Lung microvascular endothelial cell (primary cell): ENCODE data around the gene LAG3. TPM values are rescaled to one million over a fixed set of nuclear protein-coding genes. Genes with fewer than 3 reads are reported as not detected.

ENCODE experiments used
- DNase-seq, 2 donors: peaks; one replicate each; pipeline versions ENCODE4 v3.0.0 to v3.0.0-alpha.2; 2010; ENCODE audit warnings: low read depth in 2 of 2
- total RNA-seq: library from RNA; depleted of rRNA; stranded (reverse); fragments of >200 nt; gene quantifications from 2 replicates; pipeline ENCODE4 v1.2.1, GENCODE V29; 2014

LAG3 gene
- total RNA-seq, 1 donor from 2014 or later: 0.20 TPM

DNA sequence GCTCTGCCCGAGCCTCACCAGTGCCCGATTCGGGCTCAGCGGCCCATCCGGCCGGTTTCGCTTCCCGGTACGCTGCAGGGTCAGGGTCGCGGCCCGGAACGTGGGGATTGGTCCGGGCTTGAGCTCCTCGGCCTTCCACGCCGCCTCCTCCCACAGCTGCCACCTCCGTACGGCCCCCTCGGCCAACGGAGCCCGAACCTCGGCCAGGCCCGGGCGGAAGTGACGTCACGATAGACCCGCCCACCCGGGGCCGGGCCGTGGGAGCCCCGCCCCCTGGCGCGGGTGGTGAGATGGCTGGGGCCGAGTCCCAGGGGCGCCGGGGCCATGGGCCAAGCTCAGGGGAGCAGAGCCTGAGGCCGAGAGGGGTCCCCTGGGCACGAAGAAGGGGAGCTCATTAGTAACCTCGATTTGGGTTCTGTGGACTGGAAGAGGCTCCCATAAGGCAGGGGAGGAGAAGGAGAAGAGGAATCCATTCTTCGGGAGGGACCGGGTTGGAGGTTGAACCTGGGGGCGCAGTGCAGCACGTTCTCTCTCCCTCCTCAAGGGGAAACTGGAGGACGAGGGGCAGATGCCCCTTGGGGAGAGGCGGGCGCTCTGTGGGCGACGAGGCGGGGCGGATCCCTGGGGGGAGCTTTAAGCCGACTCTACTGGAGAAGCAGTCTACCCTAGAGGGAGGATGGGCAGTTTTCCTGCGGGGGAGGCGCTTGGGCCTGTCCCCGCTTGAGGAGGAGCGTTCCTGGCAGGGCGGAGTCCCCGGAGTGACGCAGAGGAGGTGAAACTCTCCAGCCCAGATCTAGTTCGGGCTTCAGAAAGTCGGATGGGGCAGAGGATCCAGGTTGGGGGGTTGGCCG lies 19.2 kb upstream of the LAG3 start, which contains the start of gene MLF2:
TSS of gene MLF2 (minus strand) at position 221 of the 851 bp plus-strand sequence. CDS start 807 bp downstream, outside the sequence.
- peak; percentile 99 to 100 for DNase-seq

DNA sequence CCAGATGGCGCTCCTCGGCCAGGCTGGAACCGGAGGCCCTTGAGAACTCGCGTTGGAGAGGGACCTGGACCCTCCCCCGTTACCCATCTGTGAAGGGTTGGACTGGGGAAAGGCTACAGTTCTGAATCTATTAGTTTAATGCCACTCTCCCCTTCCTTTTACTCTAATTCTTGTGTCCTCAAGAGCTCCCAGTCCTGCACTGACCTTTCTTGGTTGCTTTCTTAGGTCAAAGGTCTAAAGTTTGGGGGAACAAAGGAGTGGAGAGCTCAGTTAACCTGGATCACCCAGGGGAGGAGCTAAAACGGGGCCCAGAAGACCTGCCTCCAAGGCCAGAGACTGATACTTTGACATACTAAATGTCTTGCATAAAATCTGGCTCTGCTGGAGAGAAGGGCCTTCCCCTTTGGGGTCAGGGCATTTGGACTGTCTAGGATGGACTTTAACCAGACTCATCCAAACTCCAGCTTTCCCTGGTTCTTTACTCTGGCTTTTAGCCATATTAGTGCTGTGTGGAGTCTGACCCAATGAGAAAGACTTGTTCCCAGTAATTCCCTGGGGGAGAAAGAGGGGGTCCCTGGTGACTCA lies 18.5 kb upstream of the LAG3 start:
- no peak for DNase-seq

GRCh38 chr12:6754411-6754810 lies 17.9 kb upstream of the LAG3 start:
- no peak for DNase-seq

- DNase-seq: no peak
Measured at GRCh38 chr12:6757028-6757690, 15.2 kb upstream of the LAG3 start.

DNA sequence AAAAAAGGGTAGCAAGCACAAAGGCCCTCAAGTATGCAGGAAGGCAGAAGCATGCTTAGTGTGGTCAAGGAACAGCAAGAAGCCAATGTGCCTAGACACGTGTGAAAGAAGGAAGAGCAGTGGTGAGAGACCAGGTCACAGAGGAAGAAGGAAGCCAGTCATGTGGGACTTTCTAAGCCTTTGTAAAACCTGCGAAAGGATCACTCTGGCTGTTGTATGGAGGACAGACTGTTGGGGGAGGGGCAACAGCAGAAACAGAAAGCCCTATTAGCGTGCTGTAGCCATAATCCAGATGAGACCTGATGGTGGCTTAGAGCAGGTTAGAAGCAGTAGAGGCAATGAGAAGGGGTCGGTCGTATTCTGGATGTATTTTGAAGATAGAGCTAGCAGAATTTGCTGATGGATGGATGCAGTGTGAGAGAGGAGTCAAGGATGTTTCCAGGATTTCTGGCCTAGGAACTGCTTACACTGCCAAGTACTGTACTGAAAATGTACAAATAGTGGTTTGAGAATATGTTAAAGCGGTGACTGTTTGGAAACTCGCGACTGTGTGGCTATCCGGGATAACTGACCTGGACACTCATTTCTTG lies 13.7 kb upstream of the LAG3 start:
- no peak for DNase-seq

- no peak for DNase-seq
Measured at GRCh38 chr12:6759741-6760140, 12.6 kb upstream of the LAG3 start.

DNA sequence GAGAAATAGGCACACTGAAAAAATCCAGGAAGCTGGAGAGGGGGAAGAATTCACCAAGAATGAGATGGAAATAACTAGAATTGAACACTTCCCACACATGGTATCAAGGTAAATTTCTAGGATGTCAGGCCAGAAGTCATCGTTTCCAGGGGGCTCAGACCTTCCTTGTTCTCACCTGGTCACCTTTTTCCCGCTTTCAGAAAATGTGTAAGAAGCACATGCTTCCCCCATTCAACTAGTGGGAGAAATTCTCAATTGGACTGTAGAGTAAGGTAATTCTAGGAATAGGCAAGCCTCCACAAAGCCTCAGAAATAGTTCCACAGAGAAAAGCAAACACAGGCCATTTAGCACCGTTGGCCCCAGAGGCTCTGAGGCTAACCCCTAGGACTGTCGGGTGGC lies 8.9 kb upstream of the LAG3 start:
- DNase-seq: no peak

DNA sequence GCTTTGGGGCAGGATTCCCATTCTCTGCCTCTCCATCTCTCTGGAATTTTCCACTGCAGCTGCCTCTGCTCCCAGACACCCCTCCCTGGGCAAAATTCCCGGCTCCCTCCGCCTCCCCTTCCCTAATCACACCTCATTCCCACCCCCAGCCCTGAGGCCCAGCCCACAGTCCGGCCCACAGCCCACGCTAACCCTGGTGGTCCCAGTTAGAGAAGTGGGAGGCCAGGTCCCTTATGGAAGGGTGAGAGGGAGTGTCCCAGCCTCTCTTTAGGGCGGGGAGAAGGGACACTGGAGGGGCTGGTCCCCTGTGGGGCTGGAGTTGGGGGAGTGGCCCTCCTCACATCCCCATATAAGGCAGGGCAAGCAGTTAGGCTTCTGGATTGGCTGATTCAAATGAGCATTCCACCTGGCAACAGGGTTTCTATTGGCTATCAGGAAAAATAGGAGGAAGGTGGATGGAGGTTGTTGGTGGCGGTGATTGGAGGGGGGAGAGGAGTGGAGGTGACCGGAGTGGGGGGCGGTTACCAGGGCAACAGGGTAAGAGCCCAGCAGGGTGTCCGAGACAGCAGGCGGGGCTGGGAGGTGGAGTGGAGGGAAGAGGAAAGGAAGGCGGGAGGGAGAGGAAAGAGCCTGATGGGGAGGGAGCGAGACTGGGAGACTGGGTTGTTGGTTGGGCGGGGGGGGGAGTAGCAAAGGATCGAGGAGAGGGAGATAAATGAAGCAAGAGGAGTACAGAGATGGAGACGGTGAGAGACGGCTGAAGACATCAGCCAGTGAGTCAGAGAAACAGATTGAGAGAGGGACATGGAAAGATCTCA lies 8.1 kb upstream of the LAG3 start:
- DNase-seq: peak; percentile 98 to 99

DNA sequence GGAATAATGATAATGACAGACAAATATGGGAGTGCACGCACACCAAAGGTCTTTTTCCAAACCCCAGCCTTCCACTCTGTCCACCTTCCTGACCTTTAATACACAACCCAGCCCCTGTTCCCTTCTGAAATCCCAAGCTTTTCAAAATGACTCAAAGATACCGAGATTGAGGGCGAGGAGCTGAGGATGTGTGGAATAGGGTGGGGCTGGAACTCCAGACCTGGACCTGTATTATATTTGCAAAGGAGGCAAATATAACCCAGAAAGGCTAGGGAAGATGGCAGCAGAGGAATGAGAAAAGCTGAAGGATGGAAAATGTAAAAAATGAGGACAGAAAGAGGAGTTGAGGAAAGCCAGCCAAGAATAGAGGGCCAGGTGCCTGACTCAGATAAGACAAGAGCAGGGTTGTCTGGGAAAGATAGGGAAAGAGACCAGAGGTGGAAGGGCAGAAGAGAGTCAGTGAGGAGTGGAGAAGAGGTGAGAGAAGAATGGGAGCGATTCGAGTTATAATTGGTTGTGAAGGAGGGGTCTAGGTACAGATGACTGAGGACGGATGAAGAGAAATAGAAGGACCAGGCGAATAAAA lies 7.2 kb upstream of the LAG3 start:
- DNase-seq: no peak

DNA sequence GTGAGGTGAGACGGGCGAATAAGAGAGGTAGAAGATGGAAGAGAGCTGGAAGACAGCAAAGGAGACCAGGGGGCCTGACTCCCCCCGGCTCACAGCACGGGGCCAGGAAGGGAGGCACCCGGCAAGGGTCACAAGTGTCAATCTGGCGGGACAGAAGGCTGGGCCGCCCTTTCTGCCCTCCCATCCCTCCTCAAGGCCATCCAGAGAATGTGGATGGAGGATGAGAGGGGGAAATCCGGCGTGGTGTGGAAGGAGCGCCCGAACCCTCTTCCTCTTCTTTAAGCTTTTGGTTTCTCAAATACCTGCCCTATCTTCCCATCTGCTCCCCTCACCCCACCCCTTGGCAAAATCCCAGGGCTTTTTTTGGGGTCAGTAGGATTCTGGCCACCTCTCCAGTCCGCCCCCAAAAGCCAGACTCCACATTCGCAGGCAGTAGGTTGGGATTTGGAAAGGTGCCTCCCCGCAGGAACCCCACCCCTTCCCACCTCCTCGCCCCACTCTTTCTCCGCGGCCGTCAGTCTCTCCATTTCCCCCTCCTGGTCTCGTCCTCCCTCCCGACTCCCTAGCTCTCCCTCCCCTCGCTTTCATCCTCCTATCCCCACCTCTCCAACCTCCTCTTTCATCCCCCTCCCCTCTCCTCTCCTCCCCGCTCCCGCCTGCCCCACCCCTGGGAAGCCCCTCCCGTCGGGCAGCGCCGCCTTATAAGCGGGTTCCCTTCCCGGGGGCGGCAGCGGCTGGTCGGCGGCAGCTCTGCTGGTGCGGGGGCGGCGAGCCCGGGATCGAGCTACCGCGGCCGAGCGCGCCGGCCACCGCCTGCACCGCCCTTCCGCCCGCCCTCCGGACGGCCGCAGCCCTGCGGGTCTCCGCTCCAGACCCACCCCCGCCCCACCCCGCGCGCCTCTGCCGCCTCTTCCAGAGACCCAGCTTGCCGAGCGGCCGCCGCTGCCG lies 6.4 kb upstream of the LAG3 start, which contains the start of gene PTMS:
TSS of gene PTMS (plus strand) at position 730 of the 948 bp plus-strand sequence. CDS start 343 bp downstream, outside the sequence.
- peak; percentile 79 to 92 for DNase-seq

GRCh38 chr12:6766651-6767349 lies 5.5 kb upstream of the LAG3 start:
- peak; percentile 82 to 84 for DNase-seq

DNA sequence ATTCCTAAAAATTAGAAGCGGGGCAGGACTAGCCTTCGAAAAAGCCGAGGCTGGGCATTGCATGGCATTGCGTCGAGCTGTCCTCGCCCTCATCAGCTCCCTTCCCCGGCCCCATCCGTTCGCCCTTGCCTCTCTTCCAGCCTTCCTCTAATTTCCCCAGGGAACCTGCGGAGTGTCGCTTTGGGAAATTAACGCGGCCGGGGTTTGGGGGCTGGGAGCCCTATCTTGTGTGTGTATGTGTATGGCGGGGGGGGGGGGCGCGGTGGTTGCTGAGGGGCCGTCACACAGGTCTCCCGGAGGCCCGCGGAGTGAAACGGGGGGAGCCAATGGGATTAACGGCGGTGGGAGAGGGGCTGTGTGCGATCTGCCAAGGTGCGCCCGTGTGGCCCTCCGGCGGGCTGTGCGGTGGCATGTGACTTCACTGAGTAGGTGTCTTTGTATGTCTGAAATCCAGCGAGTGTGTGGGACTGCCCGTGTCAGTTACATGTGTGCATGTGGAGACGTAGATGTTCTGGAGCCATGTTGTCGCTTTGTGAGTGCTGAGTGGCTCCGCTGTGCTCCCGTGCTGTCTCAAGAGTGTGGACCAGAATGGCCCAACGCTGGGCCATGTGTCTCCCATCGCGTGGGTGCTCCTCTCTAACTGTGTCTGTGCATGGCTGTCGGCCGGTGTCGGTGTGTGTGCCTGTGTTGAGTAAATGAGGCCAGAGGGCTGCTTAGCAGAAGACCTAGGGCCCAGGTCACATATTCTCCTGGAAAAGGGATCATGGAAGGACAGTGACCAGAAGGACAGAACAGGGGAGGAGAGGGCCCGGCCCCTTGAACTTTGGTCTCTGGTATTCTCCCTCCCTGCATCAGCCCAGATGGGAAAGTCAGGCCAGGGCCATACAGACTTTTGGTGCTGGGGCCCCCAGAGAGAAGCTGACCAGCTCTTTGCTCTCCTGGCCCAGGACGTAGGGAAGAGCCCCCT lies 4.7 kb upstream of the LAG3 start:
- DNase-seq: peak; percentile 38 to 52

GRCh38 chr12:6768437-6768914 lies 3.8 kb upstream of the LAG3 start:
- DNase-seq: peak in 1 of 2 donors; percentile 20

DNA sequence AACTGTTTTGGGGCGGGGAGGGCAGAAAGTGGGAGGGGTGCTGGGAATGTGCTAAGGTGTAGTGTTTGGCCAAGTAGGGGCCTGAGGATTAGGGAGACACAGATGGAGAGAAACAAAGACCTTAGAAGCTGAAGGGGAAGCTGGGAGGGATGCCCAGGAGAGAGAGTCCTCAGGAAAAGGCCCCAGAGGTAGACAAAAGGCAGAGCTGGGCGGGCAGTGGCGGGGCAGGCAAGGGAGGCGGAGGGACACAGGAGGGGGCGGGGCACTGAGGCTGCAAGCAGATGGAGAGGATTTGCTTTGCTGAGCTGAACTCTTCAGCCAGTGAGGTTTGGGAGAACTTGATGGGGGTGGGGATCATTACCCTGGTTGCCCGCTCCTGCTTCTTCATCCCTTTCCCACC lies 3.3 kb upstream of the LAG3 start:
- peak; percentile 52 to 60 for DNase-seq

DNA sequence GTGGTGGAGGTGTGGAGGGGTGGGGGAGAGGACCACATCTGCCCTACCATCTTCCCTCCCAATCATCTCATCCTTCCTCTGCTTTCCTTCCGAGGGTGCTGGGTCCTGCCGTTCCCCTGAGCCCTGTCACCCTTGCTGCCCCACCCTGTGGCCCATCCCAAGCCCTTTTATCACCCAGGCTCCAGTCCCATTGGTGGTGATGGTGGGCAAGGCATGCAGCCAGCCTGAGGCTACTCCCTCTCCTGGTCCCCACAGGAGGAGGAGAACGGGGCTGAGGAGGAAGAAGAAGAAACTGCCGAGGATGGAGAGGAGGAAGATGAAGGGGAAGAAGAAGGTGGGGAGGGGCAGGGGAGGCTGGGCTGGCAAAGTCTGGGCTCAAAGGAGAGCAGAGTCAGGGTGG lies 2.7 kb upstream of the LAG3 start:
- DNase-seq: no peak

DNA sequence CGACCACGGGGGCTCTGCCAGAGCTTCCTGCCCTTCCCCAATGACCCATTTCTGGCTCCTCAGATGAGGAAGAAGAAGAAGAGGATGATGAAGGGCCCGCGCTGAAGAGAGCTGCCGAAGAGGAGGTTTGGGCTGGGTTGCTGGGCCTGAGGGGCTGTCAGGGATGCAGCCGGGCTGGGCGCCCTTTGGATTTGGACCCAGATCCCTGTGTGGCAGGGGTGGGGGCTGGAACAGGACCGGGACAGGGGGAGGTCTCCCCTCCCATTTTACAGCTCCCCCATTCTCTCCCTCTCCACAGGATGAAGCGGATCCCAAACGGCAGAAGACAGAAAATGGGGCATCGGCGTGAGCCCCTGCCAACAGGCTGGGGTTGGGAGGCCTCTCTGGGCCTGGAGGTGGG lies 2.2 kb upstream of the LAG3 start:
- DNase-seq: no peak

GRCh38 chr12:6770600-6770999 lies 1.7 kb upstream of the LAG3 start:
- no peak for DNase-seq

DNA sequence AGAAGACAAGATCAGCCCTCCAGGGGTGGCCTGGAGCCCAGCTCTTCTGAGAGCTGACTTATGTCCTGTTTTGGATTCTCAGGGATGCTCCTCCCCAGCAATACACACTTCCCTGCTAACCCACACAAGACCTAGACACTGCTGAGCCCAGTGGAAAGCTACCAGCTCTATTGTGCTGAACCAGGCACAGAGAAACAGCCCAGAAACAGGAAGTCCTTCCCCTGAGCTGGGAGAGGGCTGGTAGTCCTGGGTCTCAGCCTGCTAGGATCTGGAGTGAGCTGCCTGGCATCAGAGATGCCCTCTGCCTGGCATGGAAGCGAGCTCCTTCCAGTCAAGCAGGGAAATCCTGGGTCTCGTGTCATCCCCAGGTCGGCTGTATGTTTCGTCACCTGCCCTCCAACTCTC lies 1.2 kb upstream of the LAG3 start:
- peak; percentile 69 to 78 for DNase-seq
